GM10248 (cell line): ENCODE data around the gene PROB1.
"Not testable (repeated sequence)": the region's sequence is repeated elsewhere in the genome, so short reads cannot be mapped to it uniquely, and the experiment has no call there.

Experiments
- CTCF ChIA-PET: fragments of 300-600 bp; sonication (Branson Sonifier 250); formaldehyde crosslinking; extraction: SDS; loops from one replicate; lab custom pipeline; 2021; ENCODE audit warnings: antibody characterized with exemption; lab: Yijun Ruan, JAX
- POLR2A ChIA-PET: fragments of 350-650 bp; sonication (Branson Sonifier 250); formaldehyde crosslinking; extraction: SDS; loops from one replicate; lab custom pipeline; 2020; ENCODE audit warnings: antibody characterized with exemption; lab: Yijun Ruan, JAX
- DNase-seq: peaks from one replicate; pipeline ENCODE4 v3.0.0; 2012; ENCODE audit errors: extremely low spot score
- TF ChIP-seq, protein P1 (sequence below): IDR thresholded peaks from 2 replicates; pipeline ENCODE4 v1.5.1; 2012; ENCODE audit warnings: mild to moderate bottlenecking, low read depth; ENCODE audit errors: extremely low read depth, missing control alignments, control extremely low read depth

The PROB1 gene

DNA sequence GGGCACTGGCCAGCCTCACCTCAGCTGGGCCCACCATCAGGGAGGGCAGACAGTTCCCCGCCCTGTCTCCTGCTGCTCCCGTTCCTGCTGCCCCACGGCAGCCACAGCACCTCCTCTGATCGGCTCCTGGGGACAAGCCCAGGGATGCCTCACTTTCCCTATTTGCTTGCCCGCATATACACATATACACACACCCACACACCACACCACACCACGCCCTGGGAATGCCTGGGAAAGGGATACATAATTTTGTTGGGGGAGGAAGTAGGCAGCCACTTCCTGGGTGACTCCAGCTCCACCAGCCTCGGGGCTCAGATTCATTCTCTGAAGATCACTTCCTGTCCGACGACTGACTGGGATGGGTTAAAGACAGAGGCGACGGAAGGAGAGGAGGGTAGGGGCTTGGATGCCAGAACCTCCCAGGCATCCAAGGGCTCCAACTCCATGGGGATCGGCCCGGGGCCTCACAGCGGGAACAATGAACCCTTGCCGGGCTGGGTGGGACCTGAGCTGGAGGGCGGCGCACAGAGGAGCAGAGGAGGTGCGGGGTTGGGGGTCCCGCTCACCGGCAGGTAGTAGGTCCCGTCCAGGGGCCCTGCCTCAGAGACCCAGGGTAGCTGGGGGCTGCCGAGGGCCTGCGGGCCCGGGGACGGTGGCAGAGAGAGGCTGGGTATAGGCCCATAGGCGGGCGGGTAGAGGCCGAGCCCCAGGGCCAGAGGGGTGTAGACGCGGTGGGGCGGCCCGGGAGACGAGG is 3.2 kb downstream of the PROB1 start:
- TF ChIP-seq, protein P1, sequence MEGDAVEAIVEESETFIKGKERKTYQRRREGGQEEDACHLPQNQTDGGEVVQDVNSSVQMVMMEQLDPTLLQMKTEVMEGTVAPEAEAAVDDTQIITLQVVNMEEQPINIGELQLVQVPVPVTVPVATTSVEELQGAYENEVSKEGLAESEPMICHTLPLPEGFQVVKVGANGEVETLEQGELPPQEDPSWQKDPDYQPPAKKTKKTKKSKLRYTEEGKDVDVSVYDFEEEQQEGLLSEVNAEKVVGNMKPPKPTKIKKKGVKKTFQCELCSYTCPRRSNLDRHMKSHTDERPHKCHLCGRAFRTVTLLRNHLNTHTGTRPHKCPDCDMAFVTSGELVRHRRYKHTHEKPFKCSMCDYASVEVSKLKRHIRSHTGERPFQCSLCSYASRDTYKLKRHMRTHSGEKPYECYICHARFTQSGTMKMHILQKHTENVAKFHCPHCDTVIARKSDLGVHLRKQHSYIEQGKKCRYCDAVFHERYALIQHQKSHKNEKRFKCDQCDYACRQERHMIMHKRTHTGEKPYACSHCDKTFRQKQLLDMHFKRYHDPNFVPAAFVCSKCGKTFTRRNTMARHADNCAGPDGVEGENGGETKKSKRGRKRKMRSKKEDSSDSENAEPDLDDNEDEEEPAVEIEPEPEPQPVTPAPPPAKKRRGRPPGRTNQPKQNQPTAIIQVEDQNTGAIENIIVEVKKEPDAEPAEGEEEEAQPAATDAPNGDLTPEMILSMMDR: no peak
- POLR2A ChIA-PET: interaction anchor here (0.6 to 2.2 kb wide), 7 partner anchors 12 to 246 kb away, joined by 3 to 7 read pairs (median 4); partner anchors contain the start of genes MATR3 and SPATA24
- no peak for DNase-seq
- CTCF ChIA-PET: interaction anchor here (0.9 to 3.7 kb wide), 17 partner anchors 10 to 603 kb away, joined by 3 to 31 read pairs (median 6); partner anchors contain the start of genes PAIP2 and SPATA24

DNA sequence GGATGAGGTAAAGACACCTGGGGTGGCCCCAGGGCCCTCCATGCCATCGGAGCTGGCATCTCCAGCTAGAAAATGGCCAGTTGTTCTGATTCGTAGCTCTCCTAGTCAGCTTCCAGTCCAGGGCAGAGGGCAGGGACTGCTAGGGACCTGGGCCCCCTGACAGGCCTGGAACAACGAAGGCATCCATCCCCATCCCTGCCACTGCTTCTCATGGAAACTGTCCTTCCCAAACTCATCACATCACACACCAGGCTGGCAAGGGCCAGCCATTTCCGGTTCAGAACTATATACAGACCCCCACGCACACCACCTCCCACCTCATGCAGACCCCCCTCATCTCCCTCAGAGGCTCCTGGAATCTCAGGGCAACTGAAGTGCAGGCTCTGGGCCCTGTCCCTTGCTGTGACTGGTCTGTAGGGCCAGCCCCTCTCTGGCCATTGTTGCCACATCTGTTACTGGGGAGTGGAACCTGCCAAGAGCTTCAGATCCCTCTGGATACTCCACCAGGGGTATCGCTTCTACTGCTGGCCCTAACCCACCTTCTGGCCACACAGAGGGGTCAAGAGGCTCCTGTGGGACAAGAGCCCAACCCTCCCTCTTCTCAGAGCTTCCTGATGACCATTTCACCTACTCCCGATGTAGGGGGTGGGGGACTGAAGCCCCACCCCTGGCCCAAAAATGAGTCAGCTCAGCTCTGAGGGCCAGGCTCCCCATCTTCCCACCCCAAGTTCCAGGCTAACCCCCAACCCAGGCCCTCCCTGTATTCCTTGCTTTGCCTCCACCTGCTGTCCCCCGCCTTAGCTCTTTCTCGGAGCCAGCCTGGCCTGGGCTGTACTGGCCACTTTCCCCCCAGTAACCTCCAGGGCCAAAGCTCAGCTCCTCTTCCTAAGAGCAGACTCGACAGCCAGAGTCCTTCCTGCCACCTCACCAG is 4.0 kb downstream of the PROB1 start:
- POLR2A ChIA-PET: interaction anchor here (0.6 to 2.0 kb wide), 6 partner anchors 11 to 247 kb away, joined by 3 to 7 read pairs (median 4); partner anchors contain the start of gene SPATA24
- CTCF ChIA-PET: interaction anchor here (0.9 to 3.7 kb wide), 15 partner anchors 9 to 602 kb away, joined by 3 to 31 read pairs (median 4); partner anchors contain the start of genes PAIP2 and SPATA24
- DNase-seq: no peak
- TF ChIP-seq, protein P1: no peak

DNA sequence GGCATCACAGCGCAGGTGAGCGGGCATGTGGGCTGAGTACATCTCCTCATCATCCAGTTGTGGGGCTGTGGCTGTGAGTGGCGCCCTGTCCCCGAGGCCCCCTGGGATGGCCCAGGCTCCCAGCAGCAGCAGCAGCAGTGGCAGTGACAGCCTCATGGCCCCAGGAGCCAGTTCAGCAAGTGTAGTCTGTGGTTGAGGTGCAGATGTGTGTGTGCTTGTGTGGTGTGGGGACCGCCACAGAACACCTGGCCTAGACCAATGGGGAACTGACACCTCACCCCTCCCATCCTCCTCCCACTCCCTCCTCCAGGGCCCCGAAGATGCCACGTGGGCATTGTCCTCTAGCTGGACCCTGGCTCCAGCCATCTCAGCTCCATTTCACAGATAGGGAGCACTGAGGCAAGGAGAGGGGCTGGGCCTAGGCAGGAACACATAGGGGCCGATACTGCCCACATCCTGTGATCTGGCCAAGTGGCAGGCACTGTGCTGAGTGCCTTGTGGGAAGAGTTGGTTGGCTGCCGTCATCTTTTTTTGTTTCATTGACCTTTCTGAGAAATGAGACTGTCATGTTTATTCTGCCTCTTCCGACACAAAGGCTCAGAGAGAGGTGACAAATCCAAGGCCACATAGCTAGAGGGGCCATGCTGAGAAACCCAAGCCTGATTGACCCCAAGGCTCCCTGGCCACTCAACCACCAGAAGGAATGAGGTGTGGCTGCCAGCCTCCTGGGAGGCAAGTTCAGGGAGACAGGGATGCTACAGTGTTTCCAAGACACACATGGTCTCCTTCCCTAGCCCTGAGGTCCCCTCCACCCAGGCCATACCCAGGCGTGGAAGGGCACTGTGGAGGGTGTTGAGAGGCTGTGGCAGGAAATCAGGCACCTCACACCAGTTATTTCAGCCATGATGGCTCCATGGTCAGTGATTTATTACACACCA is 4.9 kb downstream of the PROB1 start, which contains the start of gene MZB1:
TSS of gene MZB1 (minus strand) at position 213 of the 938 bp plus-strand sequence. CDS start at position 156, 57 bp downstream.
- TF ChIP-seq, protein P1: no peak
- ChIA-PET POLR2A (interaction anchor here (0.6 to 2.0 kb wide), 6 partner anchors 10 to 171 kb away, joined by 3 to 7 read pairs (median 4); partner anchors contain the start of gene UBE2D2), CTCF (interaction anchor here (1.0 to 3.7 kb wide), 7 partner anchors 9 to 300 kb away, joined by 3 to 20 read pairs (median 7); partner anchors contain the start of gene PAIP2)
- DNase-seq: peak; percentile 90

DNA sequence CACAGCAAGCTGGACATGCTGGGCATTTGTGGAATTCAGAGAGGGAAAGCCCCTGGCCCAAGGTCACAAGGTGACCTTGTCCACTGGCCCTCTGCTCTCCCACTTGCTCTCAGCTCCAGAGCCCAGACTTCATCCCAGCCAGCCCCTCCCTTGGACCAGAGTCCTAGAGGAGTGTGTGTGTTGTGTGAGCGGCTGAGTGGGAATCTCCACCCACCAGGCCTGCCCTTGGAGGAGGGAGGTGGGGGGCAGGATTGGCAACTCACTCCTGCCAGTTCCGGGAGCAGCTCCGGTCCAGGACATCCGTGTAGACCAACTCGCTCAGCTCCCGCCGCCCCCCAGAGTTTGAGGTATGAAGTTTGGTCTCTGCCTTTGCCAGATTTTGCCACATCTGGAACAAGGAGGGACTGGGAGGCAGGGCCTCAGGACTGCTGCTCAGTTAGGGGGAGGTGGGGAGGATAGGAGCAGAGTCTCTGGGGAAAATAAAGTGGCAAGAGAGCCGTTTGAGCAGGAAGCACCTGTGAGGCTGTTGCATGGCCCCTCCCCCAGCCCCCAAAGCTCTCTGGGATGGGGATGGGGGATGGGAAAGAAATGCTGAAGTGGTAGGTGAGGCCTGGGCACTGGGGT is 6.6 kb downstream of the PROB1 start:
- ChIA-PET CTCF (interaction anchor here (0.9 to 1.9 kb wide), 7 partner anchors 9 to 564 kb away, joined by 3 to 14 read pairs (median 3); partner anchors contain the start of gene PAIP2), POLR2A (interaction anchor here (0.6 to 1.5 kb wide), 9 partner anchors 8 to 1084 kb away, joined by 3 to 5 read pairs (median 3); partner anchors contain the start of genes MATR3, PAIP2 and SPATA24)
- no peak for DNase-seq
- TF ChIP-seq, protein P1: no peak

DNA sequence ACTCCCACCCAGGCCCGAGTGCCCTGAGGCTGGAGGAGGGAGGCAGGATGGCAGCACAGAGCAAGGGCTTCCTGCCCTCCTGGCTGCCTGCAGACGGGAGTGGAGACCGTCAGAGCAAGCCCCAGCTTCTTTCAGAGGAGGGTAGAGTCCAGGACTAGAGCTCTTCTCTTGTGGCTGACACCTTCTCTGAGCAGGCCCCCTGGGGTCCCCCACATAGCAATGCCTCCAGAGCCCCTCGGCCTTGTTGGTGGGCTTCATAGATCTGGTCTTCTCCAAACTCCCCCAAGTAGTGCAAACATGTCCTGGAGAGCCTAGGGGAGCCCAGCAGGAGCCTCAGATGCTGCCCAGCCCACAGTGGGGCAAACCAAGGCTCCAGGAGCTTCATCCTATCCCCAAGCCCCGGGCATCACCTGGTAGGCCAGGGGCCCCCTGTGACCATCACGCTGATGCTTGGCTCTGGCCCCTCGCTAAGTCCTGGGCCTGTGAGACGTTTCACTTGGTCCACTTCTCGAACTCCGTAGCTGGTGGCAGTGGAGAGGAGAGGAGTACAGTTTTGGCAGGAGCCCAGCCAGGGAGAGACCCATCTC is 7.2 kb downstream of the PROB1 start:
- ChIA-PET POLR2A (interaction anchor here (0.6 to 1.5 kb wide), 8 partner anchors 9 to 1084 kb away, joined by 3 to 5 read pairs (median 3); partner anchors contain the start of genes MATR3 and SPATA24), CTCF (interaction anchor here (0.9 to 1.9 kb wide), 7 partner anchors 8 to 563 kb away, joined by 3 to 14 read pairs (median 3); partner anchors contain the start of gene PAIP2)
- TF ChIP-seq, protein P1: no peak
- no peak for DNase-seq

DNA sequence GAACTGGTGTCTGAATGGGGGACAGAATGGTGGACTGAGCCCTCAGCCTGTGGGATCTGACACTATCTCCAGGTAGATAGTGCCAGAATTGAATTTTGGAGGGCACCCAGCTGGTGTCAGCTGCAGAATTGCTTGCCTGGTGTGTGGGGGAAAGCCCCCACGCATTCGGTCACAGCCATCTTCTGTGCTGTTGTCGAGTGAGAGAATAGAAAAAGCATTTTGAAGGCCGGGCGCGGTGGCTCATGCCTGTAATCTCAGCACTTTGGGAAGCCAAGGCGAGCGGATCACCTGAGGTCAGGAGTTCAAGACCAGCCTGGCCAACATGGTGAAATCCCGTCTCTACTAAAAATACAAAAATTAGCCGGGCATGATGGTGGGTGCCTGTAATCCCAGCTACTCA is 7.9 kb downstream of the PROB1 start:
- POLR2A ChIA-PET: interaction anchor here (0.5 to 1.4 kb wide), 4 partner anchors 9 to 811 kb away, joined by 3 to 4 read pairs (median 4); no protein-coding TSS in a partner anchor
- CTCF ChIA-PET: interaction anchor here (0.9 to 1.9 kb wide), 9 partner anchors 9 to 131 kb away, joined by 3 to 14 read pairs (median 4); partner anchors contain the start of gene PAIP2
- DNase-seq: not testable (repeated sequence)
